PFSK-1 (cell line): ENCODE data around the gene ARAP3.

Experiments used
- POLR2AphosphoS5 ChIP-seq: IDR thresholded peaks from 2 replicates; pipeline ENCODE4 v1.6.1; 2012; ENCODE audit warnings: low read depth, mild to moderate bottlenecking, control low read depth, low read length, moderate library complexity
- TAF1 ChIP-seq: IDR thresholded peaks from 2 replicates; pipeline ENCODE4 v1.6.1; 2012; ENCODE audit warnings: low read length, control low read depth, borderline replicate concordance; ENCODE audit not compliant: insufficient read depth
- TF ChIP-seq, protein P1 (sequence below), 2 experiments: IDR thresholded peaks; 2 replicates each; pipeline versions ENCODE4 v1.6.1 to v1.8.0; 2011 to 2012; ENCODE audit warnings: low read depth in 2 of 2, low read length in 2 of 2, control low read depth in 1 of 2, inconsistent platforms in 1 of 2, mild to moderate bottlenecking in 1 of 2, moderate library complexity in 1 of 2; ENCODE audit not compliant: insufficient read depth in 1 of 2

DNA sequence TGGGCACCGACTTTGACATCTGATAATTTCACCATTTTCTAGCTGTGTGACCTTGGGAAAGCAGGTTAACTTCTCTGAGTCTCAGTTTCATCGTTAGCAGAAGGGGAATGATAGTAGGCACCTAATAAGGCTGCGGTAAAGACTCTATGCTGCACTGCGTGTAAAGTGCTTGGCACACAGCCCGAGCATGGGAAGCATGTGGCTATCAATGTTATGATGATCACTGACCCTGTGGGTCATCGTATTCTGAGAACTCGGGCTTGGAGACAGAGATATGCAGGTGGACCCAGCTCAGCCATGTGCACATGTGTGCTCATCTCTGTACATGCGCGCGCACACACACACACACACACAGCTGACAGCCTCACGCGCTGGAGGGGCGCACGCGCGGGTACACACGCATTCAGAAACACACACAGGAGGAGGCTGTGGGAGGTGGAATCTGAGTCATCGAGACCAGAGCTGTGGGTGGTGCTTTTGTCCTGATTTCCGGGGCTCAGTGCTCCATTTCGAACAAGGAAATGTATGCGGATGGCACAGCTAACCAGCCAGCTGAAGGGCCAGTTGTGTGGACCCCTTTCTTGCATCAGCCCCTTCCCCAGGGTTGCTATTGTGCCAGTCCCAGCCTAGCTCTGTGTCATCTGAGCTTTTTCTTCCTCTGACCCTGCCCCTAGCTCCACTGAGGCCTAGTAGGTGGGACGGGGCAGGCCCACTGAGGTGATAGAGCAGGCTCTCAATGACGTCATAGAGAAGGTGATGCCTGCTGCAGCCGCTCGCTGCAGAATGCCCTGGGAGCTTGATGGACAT lies 11.1 kb upstream of the ARAP3 start:
- TF ChIP-seq, protein P1, sequence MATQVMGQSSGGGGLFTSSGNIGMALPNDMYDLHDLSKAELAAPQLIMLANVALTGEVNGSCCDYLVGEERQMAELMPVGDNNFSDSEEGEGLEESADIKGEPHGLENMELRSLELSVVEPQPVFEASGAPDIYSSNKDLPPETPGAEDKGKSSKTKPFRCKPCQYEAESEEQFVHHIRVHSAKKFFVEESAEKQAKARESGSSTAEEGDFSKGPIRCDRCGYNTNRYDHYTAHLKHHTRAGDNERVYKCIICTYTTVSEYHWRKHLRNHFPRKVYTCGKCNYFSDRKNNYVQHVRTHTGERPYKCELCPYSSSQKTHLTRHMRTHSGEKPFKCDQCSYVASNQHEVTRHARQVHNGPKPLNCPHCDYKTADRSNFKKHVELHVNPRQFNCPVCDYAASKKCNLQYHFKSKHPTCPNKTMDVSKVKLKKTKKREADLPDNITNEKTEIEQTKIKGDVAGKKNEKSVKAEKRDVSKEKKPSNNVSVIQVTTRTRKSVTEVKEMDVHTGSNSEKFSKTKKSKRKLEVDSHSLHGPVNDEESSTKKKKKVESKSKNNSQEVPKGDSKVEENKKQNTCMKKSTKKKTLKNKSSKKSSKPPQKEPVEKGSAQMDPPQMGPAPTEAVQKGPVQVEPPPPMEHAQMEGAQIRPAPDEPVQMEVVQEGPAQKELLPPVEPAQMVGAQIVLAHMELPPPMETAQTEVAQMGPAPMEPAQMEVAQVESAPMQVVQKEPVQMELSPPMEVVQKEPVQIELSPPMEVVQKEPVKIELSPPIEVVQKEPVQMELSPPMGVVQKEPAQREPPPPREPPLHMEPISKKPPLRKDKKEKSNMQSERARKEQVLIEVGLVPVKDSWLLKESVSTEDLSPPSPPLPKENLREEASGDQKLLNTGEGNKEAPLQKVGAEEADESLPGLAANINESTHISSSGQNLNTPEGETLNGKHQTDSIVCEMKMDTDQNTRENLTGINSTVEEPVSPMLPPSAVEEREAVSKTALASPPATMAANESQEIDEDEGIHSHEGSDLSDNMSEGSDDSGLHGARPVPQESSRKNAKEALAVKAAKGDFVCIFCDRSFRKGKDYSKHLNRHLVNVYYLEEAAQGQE (IDR thresholded peaks at IDR 0.05; ENCODE audit: insufficient read depth in 1 of 2, low read depth in 2 of 2, low read length in 2 of 2): no peak
- TF ChIP-seq POLR2AphosphoS5 (no peak), TAF1 (no peak)
